ENCODE data around the gene AHCYL2.

DNA sequence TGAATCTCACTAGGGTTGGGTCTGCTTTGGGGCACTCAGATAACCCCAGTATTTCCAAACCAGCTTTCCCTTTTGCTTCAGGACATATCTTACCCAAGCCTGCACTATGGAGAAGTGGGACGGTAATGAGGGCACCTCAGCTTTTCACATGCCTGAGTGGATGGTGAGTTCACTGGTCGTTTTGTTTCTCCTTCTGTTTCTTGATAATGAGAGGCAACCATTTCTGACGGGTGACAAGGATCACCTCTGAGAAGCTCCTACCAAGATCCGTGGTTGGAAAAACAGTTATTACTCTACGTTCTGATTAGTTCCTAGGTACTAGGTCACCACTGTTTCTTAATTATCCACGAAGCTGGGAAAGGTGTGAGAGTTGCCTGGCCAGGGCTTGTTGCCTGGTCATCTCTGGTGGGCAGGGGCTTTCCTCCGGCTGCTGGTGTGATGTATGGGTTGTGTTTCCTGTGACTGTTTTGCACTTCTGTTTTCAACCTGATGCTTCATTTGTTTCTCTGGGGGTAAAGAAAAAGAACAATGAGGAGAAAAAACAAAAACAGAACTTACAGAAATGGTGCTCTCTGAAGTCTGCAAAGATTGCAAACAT, 143.7 kb downstream of the AHCYL2 start:
- no peak for TF ChIP-seq EZH2 (IDR thresholded peaks at IDR 0.05; ENCODE audit: borderline replicate concordance, insufficient read depth, low read depth, low read length, poor library complexity, severe bottlenecking)
- TF ChIP-seq, protein P1, sequence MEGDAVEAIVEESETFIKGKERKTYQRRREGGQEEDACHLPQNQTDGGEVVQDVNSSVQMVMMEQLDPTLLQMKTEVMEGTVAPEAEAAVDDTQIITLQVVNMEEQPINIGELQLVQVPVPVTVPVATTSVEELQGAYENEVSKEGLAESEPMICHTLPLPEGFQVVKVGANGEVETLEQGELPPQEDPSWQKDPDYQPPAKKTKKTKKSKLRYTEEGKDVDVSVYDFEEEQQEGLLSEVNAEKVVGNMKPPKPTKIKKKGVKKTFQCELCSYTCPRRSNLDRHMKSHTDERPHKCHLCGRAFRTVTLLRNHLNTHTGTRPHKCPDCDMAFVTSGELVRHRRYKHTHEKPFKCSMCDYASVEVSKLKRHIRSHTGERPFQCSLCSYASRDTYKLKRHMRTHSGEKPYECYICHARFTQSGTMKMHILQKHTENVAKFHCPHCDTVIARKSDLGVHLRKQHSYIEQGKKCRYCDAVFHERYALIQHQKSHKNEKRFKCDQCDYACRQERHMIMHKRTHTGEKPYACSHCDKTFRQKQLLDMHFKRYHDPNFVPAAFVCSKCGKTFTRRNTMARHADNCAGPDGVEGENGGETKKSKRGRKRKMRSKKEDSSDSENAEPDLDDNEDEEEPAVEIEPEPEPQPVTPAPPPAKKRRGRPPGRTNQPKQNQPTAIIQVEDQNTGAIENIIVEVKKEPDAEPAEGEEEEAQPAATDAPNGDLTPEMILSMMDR (IDR thresholded peaks at IDR 0.05), result no peak

Measured in B cell (primary cell).